Neuronal stem cell (in vitro differentiated cells): ENCODE data around the gene TBC1D20.
"Not testable (repeated sequence)": the region's sequence is repeated elsewhere in the genome, so short reads cannot be mapped to it uniquely, and the experiment has no call there.

ENCODE experiments used
- DNase-seq: peaks from one replicate; pipeline ENCODE4 v3.0.0-alpha.2; 2013; ENCODE audit warnings: low spot score
- H2AFZ ChIP-seq: one replicate; pipeline ENCODE4 v1.6.1; 2013; ENCODE audit warnings: mild to moderate bottlenecking, low read length, inconsistent platforms
- H2AK5ac ChIP-seq: 2 replicates; pipeline ENCODE4 v1.6.1; 2013; ENCODE audit warnings: low read depth, mild to moderate bottlenecking, inconsistent platforms, low read length, moderate library complexity, mixed read lengths
- H2BK120ac ChIP-seq: 2 replicates; pipeline ENCODE4 v1.6.1; 2013; ENCODE audit warnings: low read depth, mild to moderate bottlenecking, inconsistent platforms, low read length, moderate library complexity, mixed read lengths
- H2BK12ac ChIP-seq: one replicate; pipeline ENCODE4 v1.6.1; 2013; ENCODE audit warnings: low read length, inconsistent platforms
- H2BK15ac ChIP-seq: 2 replicates; pipeline ENCODE4 v1.6.1; 2013; ENCODE audit warnings: mild to moderate bottlenecking, low read length, inconsistent platforms, mixed read lengths
- H2BK5ac ChIP-seq: one replicate; pipeline ENCODE4 v1.6.1; 2013; ENCODE audit warnings: inconsistent platforms, mild to moderate bottlenecking, low read length, moderate library complexity
- H3K14ac ChIP-seq: one replicate; pipeline ENCODE4 v1.6.1; 2013; ENCODE audit warnings: low read length, inconsistent platforms
- H3K18ac ChIP-seq: 2 replicates; pipeline ENCODE4 v1.6.1; 2013; ENCODE audit warnings: low read length, inconsistent platforms
- H3K23ac ChIP-seq: 2 replicates; pipeline ENCODE4 v1.6.1; 2013; ENCODE audit warnings: low read depth, mild to moderate bottlenecking, mixed read lengths, low read length, inconsistent platforms; ENCODE audit not compliant: poor library complexity
- H3K27ac ChIP-seq: replicated peaks from 3 replicates; pipeline ENCODE4 v1.5.1; 2013; ENCODE audit warnings: low read length, inconsistent platforms
- H3K27me3 ChIP-seq, 3 experiments: 2 replicates each; pipeline ENCODE4 v1.6.1; 2013; ENCODE audit warnings: low read length in 3 of 3, mild to moderate bottlenecking in 2 of 3, inconsistent platforms in 1 of 3, low read depth in 1 of 3, mixed read lengths in 1 of 3, moderate library complexity in 1 of 3; ENCODE audit not compliant: control insufficient read depth in 3 of 3, insufficient read depth in 3 of 3
- H3K36me3 ChIP-seq, 2 donors: replicated peaks in 1 of 2; 2 replicates each; pipeline ENCODE4 v1.6.1; 2013; ENCODE audit warnings: low read length in 2 of 2; ENCODE audit not compliant: control insufficient read depth in 2 of 2, insufficient read depth in 2 of 2
- H3K4ac ChIP-seq: 2 replicates; pipeline ENCODE4 v1.6.1; 2013; ENCODE audit warnings: inconsistent platforms, mild to moderate bottlenecking, low read length, moderate library complexity
- H3K4me1 ChIP-seq, 2 donors: 1 replicate in 1 of 2; 2 replicates in 1 of 2; pipeline ENCODE4 v1.6.1; 2013; ENCODE audit warnings: low read length in 2 of 2, low read depth in 1 of 2; ENCODE audit not compliant: control insufficient read depth in 2 of 2, insufficient read depth in 1 of 2
- H3K4me2 ChIP-seq: one replicate; pipeline ENCODE4 v1.6.1; 2013; ENCODE audit warnings: mild to moderate bottlenecking, low read length, inconsistent platforms; ENCODE audit not compliant: insufficient read depth, poor library complexity, severe bottlenecking
- H3K4me3 ChIP-seq, 2 donors: 2 replicates each; pipeline ENCODE4 v1.5.1; 2013; ENCODE audit warnings: low read length in 2 of 2, mild to moderate bottlenecking in 2 of 2, inconsistent platforms in 1 of 2, moderate library complexity in 1 of 2
- H3K79me1 ChIP-seq: one replicate; pipeline ENCODE4 v1.6.1; 2013; ENCODE audit warnings: low read depth, mild to moderate bottlenecking, inconsistent platforms, low read length, moderate library complexity
- H3K9ac ChIP-seq: one replicate; pipeline ENCODE4 v1.6.1; 2013; ENCODE audit warnings: mild to moderate bottlenecking, low read depth, low read length, inconsistent platforms; ENCODE audit not compliant: poor library complexity
- H3K9me3 ChIP-seq, 2 donors: replicated peaks in 1 of 2; 2 replicates each; pipeline versions ENCODE3 to v1.6.1; 2013; ENCODE audit warnings: low read length in 2 of 2, mild to moderate bottlenecking in 2 of 2, inconsistent platforms in 1 of 2, low read depth in 1 of 2, mixed read lengths in 1 of 2, moderate library complexity in 1 of 2; ENCODE audit not compliant: control insufficient read depth in 2 of 2, insufficient read depth in 1 of 2
- H4K8ac ChIP-seq: one replicate; pipeline ENCODE4 v1.6.1; 2013; ENCODE audit warnings: low read depth, mild to moderate bottlenecking, inconsistent platforms, low read length, moderate library complexity
- H4K91ac ChIP-seq: one replicate; pipeline ENCODE4 v1.6.1; 2013; ENCODE audit warnings: low read length, low read depth, mild to moderate bottlenecking, inconsistent platforms; ENCODE audit not compliant: poor library complexity
- WGBS, 2 donors: extraction: QIAGEN DNeasy Blood & Tissue Kit; methylation state at CpG; one replicate each; pipeline ENCODE4 v1.1.7; 2013; ENCODE audit warnings: missing lambda C conversion rate in 2 of 2, mixed read lengths in 1 of 2; ENCODE audit not compliant: insufficient read length in 2 of 2, insufficient replicate concordance in 1 of 2; ENCODE audit errors: extremely low coverage in 2 of 2; 5-methylcytosine and 5-hydroxymethylcytosine counted together

Gene TBC1D20

GRCh38 chr20:393296-393695, 69.0 kb downstream of the TBC1D20 start:
- H2BK12ac ChIP-seq, H4K8ac ChIP-seq, H3K4me1 ChIP-seq, H3K4ac ChIP-seq, H2AK5ac ChIP-seq, H3K27ac ChIP-seq, DNase-seq, H3K23ac ChIP-seq, H3K9me3 ChIP-seq, H3K14ac ChIP-seq, H3K18ac ChIP-seq, H2BK15ac ChIP-seq, H3K27me3 ChIP-seq, H2BK120ac ChIP-seq, H4K91ac ChIP-seq, H3K4me3 ChIP-seq, H3K4me2 ChIP-seq, H3K9ac ChIP-seq, H2AFZ ChIP-seq, H2BK5ac ChIP-seq, H3K79me1 ChIP-seq: not testable (repeated sequence)
- no CpG with 5 or more reads among the region's 2 CpGs for WGBS, 2 donors
- H3K36me3 ChIP-seq = peaks cover 6 to 68% of the 10 kb centered on the region in 2 donors

- no peak overlapping the region for H3K9ac ChIP-seq
- H2AK5ac ChIP-seq = no peak overlapping the region
- H2BK15ac ChIP-seq = no peak overlapping the region
- H2BK120ac ChIP-seq = no peak overlapping the region
- H3K79me1 ChIP-seq = peaks cover 2% of the 10 kb centered on the region
- WGBS, 2 donors = no CpG with 5 or more reads among the region's 29 CpGs
- H3K36me3 ChIP-seq = peaks cover 6 to 60% of the 10 kb centered on the region in 2 donors
- H3K4me1 ChIP-seq = no peaks in the 10 kb centered on the region
- H3K18ac ChIP-seq = no peak overlapping the region
- H3K27ac ChIP-seq = no peak overlapping the region
- no peak overlapping the region for H3K4me3 ChIP-seq
- DNase-seq = no peak
- H3K9me3 ChIP-seq = no peaks in the 10 kb centered on the region
- H4K91ac ChIP-seq = no peak overlapping the region
- no peak overlapping the region for H3K14ac ChIP-seq
- H3K27me3 ChIP-seq = no peaks in the 10 kb centered on the region
- no peak overlapping the region for H3K4ac ChIP-seq
- H2AFZ ChIP-seq = no peak overlapping the region
- H3K23ac ChIP-seq = no peak overlapping the region
- no peak overlapping the region for H2BK12ac ChIP-seq
- no peak overlapping the region for H4K8ac ChIP-seq
- no peak overlapping the region for H3K4me2 ChIP-seq
- no peak overlapping the region for H2BK5ac ChIP-seq
Observed at GRCh38 chr20:391041-391711, 71.2 kb downstream of the TBC1D20 start.

DNA sequence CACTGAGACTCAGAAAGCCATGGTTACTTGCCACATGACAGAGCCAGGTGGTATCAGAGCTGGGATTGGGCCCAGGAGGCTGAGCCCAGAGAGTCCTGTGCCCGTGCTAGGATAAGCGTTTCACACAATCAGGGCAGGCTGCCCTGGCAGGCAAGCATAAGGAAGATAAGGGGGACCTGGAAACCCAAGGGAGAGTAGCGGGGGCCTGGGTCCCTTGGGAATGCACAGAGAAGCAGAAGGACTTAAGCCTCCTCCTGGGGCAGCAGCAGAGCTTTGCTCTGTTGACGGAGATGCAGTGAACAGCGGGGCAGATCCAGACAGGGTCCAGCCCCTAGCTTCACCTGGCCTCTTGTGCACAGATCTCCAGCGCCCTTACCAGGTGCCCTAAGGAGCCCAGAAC, 73.1 kb downstream of the TBC1D20 start:
- H3K14ac ChIP-seq = no peak overlapping the region
- DNase-seq = no peak
- H3K4me3 ChIP-seq = no peak overlapping the region
- no peak overlapping the region for H3K27ac ChIP-seq
- H3K79me1 ChIP-seq = no peaks in the 10 kb centered on the region
- no peaks in the 10 kb centered on the region for H3K4me1 ChIP-seq
- peaks cover 3 to 41% of the 10 kb centered on the region in 2 donors for H3K36me3 ChIP-seq
- H2BK120ac ChIP-seq = no peak overlapping the region
- no peak overlapping the region for H2BK12ac ChIP-seq
- no peak overlapping the region for H4K91ac ChIP-seq
- no CpG with 5 or more reads among the region's 6 CpGs for WGBS, 2 donors
- H3K4ac ChIP-seq = no peak overlapping the region
- no peak overlapping the region for H2BK5ac ChIP-seq
- H3K4me2 ChIP-seq = no peak overlapping the region
- no peaks in the 10 kb centered on the region for H3K27me3 ChIP-seq
- H2AFZ ChIP-seq = no peak overlapping the region
- no peak overlapping the region for H3K23ac ChIP-seq
- no peaks in the 10 kb centered on the region for H3K9me3 ChIP-seq
- no peak overlapping the region for H3K18ac ChIP-seq
- H3K9ac ChIP-seq = no peak overlapping the region
- H4K8ac ChIP-seq = no peak overlapping the region
- no peak overlapping the region for H2BK15ac ChIP-seq
- no peak overlapping the region for H2AK5ac ChIP-seq

GRCh38 chr20:388034-388994, 74.0 kb downstream of the TBC1D20 start:
- H3K79me1 ChIP-seq = no peaks in the 10 kb centered on the region
- H2BK12ac ChIP-seq = no peak overlapping the region
- H3K4me1 ChIP-seq = peaks cover 0 to 1% of the 10 kb centered on the region in 2 donors
- H3K36me3 ChIP-seq = peaks cover 3 to 35% of the 10 kb centered on the region in 2 donors
- H3K9me3 ChIP-seq = no peaks in the 10 kb centered on the region
- H3K18ac ChIP-seq = no peak overlapping the region
- no CpG with 5 or more reads among the region's 21 CpGs for WGBS, 2 donors
- peaks cover 0 to 2% (median 0%) of the 10 kb centered on the region in 3 experiments for H3K27me3 ChIP-seq
- no peak overlapping the region for H2BK120ac ChIP-seq
- H3K4me3 ChIP-seq = peak overlapping the region in 1 of 2 donors; percentile 35
- H2AFZ ChIP-seq = no peak overlapping the region
- no peak overlapping the region for H2BK15ac ChIP-seq
- H2BK5ac ChIP-seq = no peak overlapping the region
- no peak overlapping the region for H3K14ac ChIP-seq
- no peak overlapping the region for H3K27ac ChIP-seq
- no peak overlapping the region for H4K8ac ChIP-seq
- H3K23ac ChIP-seq = no peak overlapping the region
- no peak overlapping the region for H2AK5ac ChIP-seq
- H3K9ac ChIP-seq = no peak overlapping the region
- DNase-seq = no peak
- no peak overlapping the region for H4K91ac ChIP-seq
- no peak overlapping the region for H3K4me2 ChIP-seq
- no peak overlapping the region for H3K4ac ChIP-seq
